ENCODE data around the gene SMIM26.

Gene SMIM26

DNA sequence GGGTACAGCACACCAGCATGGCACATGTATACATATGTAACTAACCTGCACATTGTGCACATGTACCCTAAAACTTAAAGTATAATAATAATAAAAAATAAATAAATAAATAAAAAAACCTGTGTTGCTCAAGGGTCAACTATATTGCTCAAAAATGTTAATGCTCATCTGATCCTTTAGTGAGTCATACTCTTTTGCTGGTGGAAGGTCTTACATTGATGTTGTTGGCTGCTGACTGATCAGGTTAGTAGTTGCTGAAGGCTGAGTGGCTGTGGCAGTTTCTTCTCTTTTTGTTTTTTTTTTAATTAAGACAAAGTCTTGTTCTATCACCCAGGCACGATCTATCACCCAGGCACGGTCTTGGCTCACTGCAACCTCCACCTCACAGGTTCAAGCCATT lies 29.6 kb upstream of the SMIM26 start:
- H3K9ac ChIP-seq (ENCODE audit: low read length), result no peak overlapping the region
- no peaks in the 10 kb centered on the region for H3K79me1 ChIP-seq (ENCODE audit: low read length)
- peaks cover 6% of the 10 kb centered on the region for H3K36me3 ChIP-seq (ENCODE audit: control insufficient read depth, insufficient read depth, low read length)
- no peak overlapping the region for H3K23ac ChIP-seq (ENCODE audit: low read length)
- H3K18ac ChIP-seq (ENCODE audit: low read length), result no peak overlapping the region
- no peak overlapping the region for H3K4me3 ChIP-seq (ENCODE audit: low read length)
- H3K79me2 ChIP-seq (ENCODE audit: control insufficient read depth, insufficient read depth, low read length), result no peaks in the 10 kb centered on the region
- no peak overlapping the region for H4K8ac ChIP-seq (ENCODE audit: low read depth, low read length)
- H2BK5ac ChIP-seq (ENCODE audit: low read length), result no peak overlapping the region
- H3K27me3 ChIP-seq (ENCODE audit: insufficient read depth, low read length, poor library complexity), result no peaks in the 10 kb centered on the region
- H3K27ac ChIP-seq (ENCODE audit: low read depth, low read length), result no peak overlapping the region
- H3K4me2 ChIP-seq (ENCODE audit: low read length), result no peak overlapping the region
- no CpG with 5 or more reads among the region's 2 CpGs for WGBS (ENCODE audit: extremely low coverage, insufficient coverage, low lambda C conversion rate)
- H3K4ac ChIP-seq (ENCODE audit: low read depth, low read length), result no peak overlapping the region
- no peak for DNase-seq
- no peak overlapping the region for H2BK15ac ChIP-seq (replicated peaks; ENCODE audit: low read depth)
- no peak overlapping the region for H2BK120ac ChIP-seq (ENCODE audit: low read depth, low read length)
- no peak overlapping the region for H3K56ac ChIP-seq (ENCODE audit: low read length)
- H3K4me1 ChIP-seq (ENCODE audit: control insufficient read depth, low read depth, low read length), result no peaks in the 10 kb centered on the region
- H2AK5ac ChIP-seq (ENCODE audit: low read length), result no peak overlapping the region
- no peak overlapping the region for H4K5ac ChIP-seq (ENCODE audit: low read length)

- Histone ChIP-seq H3K79me1 (ENCODE audit: low read length) (no peaks in the 10 kb centered on the region), H3K56ac (ENCODE audit: low read length) (no peak overlapping the region), H2AK5ac (ENCODE audit: low read length) (no peak overlapping the region), H3K4me3 (ENCODE audit: low read length) (no peak overlapping the region), H3K4ac (ENCODE audit: low read depth, low read length) (no peak overlapping the region), H2BK15ac (replicated peaks; ENCODE audit: low read depth) (no peak overlapping the region), H2BK120ac (ENCODE audit: low read depth, low read length) (no peak overlapping the region), H3K27me3 (ENCODE audit: insufficient read depth, low read length, poor library complexity) (no peaks in the 10 kb centered on the region), H3K79me2 (ENCODE audit: control insufficient read depth, insufficient read depth, low read length) (no peaks in the 10 kb centered on the region), H4K8ac (ENCODE audit: low read depth, low read length) (no peak overlapping the region), H3K4me1 (ENCODE audit: control insufficient read depth, low read depth, low read length) (no peaks in the 10 kb centered on the region), H4K5ac (ENCODE audit: low read length) (no peak overlapping the region), H2BK5ac (ENCODE audit: low read length) (no peak overlapping the region), H3K18ac (ENCODE audit: low read length) (no peak overlapping the region), H3K36me3 (ENCODE audit: control insufficient read depth, insufficient read depth, low read length) (peaks cover 2% of the 10 kb centered on the region), H3K9ac (ENCODE audit: low read length) (no peak overlapping the region), H3K23ac (ENCODE audit: low read length) (no peak overlapping the region), H3K27ac (ENCODE audit: low read depth, low read length) (no peak overlapping the region), H3K4me2 (ENCODE audit: low read length) (no peak overlapping the region)
- DNase-seq, result no peak
- no CpG with 5 or more reads among the region's 5 CpGs for WGBS (ENCODE audit: extremely low coverage, insufficient coverage, low lambda C conversion rate)
These were observed 25.5 kb upstream of the SMIM26 start for GRCh38 chr20:18541741-18542140.

DNA sequence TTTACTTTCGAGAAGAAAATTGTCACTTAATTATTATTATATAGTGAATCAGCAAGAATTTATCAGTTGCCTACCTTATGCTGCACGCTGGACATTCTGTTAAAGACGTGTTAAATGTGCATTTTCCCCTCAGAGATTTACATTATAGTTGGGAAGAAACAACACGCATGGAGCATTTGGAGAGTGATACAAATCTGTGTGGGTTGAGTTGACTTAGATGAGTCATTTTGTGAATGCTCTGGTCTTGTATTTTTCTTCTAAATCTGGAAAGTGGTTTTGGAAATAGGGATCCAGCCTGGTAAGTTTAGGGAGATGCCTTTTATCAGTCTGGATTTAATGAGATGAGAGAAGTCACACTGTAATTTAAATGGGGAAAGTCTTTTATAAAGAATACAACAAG lies 24.0 kb upstream of the SMIM26 start:
- Histone ChIP-seq H2BK5ac (ENCODE audit: low read length) (no peak overlapping the region), H2BK120ac (ENCODE audit: low read depth, low read length) (no peak overlapping the region), H3K9ac (ENCODE audit: low read length) (no peak overlapping the region), H3K36me3 (ENCODE audit: control insufficient read depth, insufficient read depth, low read length) (peaks cover 2% of the 10 kb centered on the region), H3K18ac (ENCODE audit: low read length) (no peak overlapping the region), H3K4ac (ENCODE audit: low read depth, low read length) (no peak overlapping the region), H3K56ac (ENCODE audit: low read length) (no peak overlapping the region), H3K27ac (ENCODE audit: low read depth, low read length) (no peak overlapping the region), H3K23ac (ENCODE audit: low read length) (no peak overlapping the region), H4K8ac (ENCODE audit: low read depth, low read length) (no peak overlapping the region), H3K79me2 (ENCODE audit: control insufficient read depth, insufficient read depth, low read length) (no peaks in the 10 kb centered on the region), H3K4me2 (ENCODE audit: low read length) (no peak overlapping the region), H3K27me3 (ENCODE audit: insufficient read depth, low read length, poor library complexity) (no peaks in the 10 kb centered on the region), H3K79me1 (ENCODE audit: low read length) (no peaks in the 10 kb centered on the region), H4K5ac (ENCODE audit: low read length) (no peak overlapping the region), H3K4me1 (ENCODE audit: control insufficient read depth, low read depth, low read length) (no peaks in the 10 kb centered on the region), H2BK15ac (replicated peaks; ENCODE audit: low read depth) (no peak overlapping the region), H2AK5ac (ENCODE audit: low read length) (no peak overlapping the region), H3K4me3 (ENCODE audit: low read length) (no peak overlapping the region)
- no CpG with 5 or more reads among the region's 4 CpGs for WGBS (ENCODE audit: extremely low coverage, insufficient coverage, low lambda C conversion rate)
- no peak for DNase-seq

GRCh38 chr20:18543932-18544331 lies 23.3 kb upstream of the SMIM26 start:
- no peak overlapping the region for H2BK15ac ChIP-seq (replicated peaks; ENCODE audit: low read depth)
- DNase-seq, result no peak
- H4K8ac ChIP-seq (ENCODE audit: low read depth, low read length), result no peak overlapping the region
- no peak overlapping the region for H3K4me2 ChIP-seq (ENCODE audit: low read length)
- H3K23ac ChIP-seq (ENCODE audit: low read length), result no peak overlapping the region
- no peaks in the 10 kb centered on the region for H3K79me1 ChIP-seq (ENCODE audit: low read length)
- WGBS (ENCODE audit: extremely low coverage, insufficient coverage, low lambda C conversion rate), result no CpG with 5 or more reads among the region's 7 CpGs
- H3K18ac ChIP-seq (ENCODE audit: low read length), result no peak overlapping the region
- no peak overlapping the region for H3K56ac ChIP-seq (ENCODE audit: low read length)
- no peak overlapping the region for H2AK5ac ChIP-seq (ENCODE audit: low read length)
- H3K36me3 ChIP-seq (ENCODE audit: control insufficient read depth, insufficient read depth, low read length), result peaks cover 4% of the 10 kb centered on the region
- H3K27me3 ChIP-seq (ENCODE audit: insufficient read depth, low read length, poor library complexity), result no peaks in the 10 kb centered on the region
- H2BK120ac ChIP-seq (ENCODE audit: low read depth, low read length), result no peak overlapping the region
- no peak overlapping the region for H3K4me3 ChIP-seq (ENCODE audit: low read length)
- no peak overlapping the region for H2BK5ac ChIP-seq (ENCODE audit: low read length)
- H3K9ac ChIP-seq (ENCODE audit: low read length), result no peak overlapping the region
- no peak overlapping the region for H3K4ac ChIP-seq (ENCODE audit: low read depth, low read length)
- no peaks in the 10 kb centered on the region for H3K4me1 ChIP-seq (ENCODE audit: control insufficient read depth, low read depth, low read length)
- no peaks in the 10 kb centered on the region for H3K79me2 ChIP-seq (ENCODE audit: control insufficient read depth, insufficient read depth, low read length)
- H3K27ac ChIP-seq (ENCODE audit: low read depth, low read length), result no peak overlapping the region
- no peak overlapping the region for H4K5ac ChIP-seq (ENCODE audit: low read length)

GRCh38 chr20:18545566-18545965 lies 21.7 kb upstream of the SMIM26 start:
- H2BK15ac ChIP-seq (replicated peaks; ENCODE audit: low read depth), result no peak overlapping the region
- H4K5ac ChIP-seq (ENCODE audit: low read length), result no peak overlapping the region
- no peak overlapping the region for H3K9ac ChIP-seq (ENCODE audit: low read length)
- no peak overlapping the region for H3K23ac ChIP-seq (ENCODE audit: low read length)
- H3K27me3 ChIP-seq (ENCODE audit: insufficient read depth, low read length, poor library complexity), result no peaks in the 10 kb centered on the region
- no peak overlapping the region for H3K4me2 ChIP-seq (ENCODE audit: low read length)
- H2BK120ac ChIP-seq (ENCODE audit: low read depth, low read length), result no peak overlapping the region
- no peak overlapping the region for H3K18ac ChIP-seq (ENCODE audit: low read length)
- WGBS (ENCODE audit: extremely low coverage, insufficient coverage, low lambda C conversion rate), result no CpG with 5 or more reads among the region's 1 CpG
- no peaks in the 10 kb centered on the region for H3K79me1 ChIP-seq (ENCODE audit: low read length)
- H3K36me3 ChIP-seq (ENCODE audit: control insufficient read depth, insufficient read depth, low read length), result peaks cover 4% of the 10 kb centered on the region
- H4K8ac ChIP-seq (ENCODE audit: low read depth, low read length), result no peak overlapping the region
- no peak overlapping the region for H2BK5ac ChIP-seq (ENCODE audit: low read length)
- H3K56ac ChIP-seq (ENCODE audit: low read length), result no peak overlapping the region
- no peak for DNase-seq
- no peak overlapping the region for H3K4me3 ChIP-seq (ENCODE audit: low read length)
- H3K4me1 ChIP-seq (ENCODE audit: control insufficient read depth, low read depth, low read length), result no peaks in the 10 kb centered on the region
- no peak overlapping the region for H2AK5ac ChIP-seq (ENCODE audit: low read length)
- no peak overlapping the region for H3K4ac ChIP-seq (ENCODE audit: low read depth, low read length)
- no peaks in the 10 kb centered on the region for H3K79me2 ChIP-seq (ENCODE audit: control insufficient read depth, insufficient read depth, low read length)
- no peak overlapping the region for H3K27ac ChIP-seq (ENCODE audit: low read depth, low read length)

GRCh38 chr20:18548465-18548864 lies 18.8 kb upstream of the SMIM26 start:
- H3K4me1 ChIP-seq (ENCODE audit: control insufficient read depth, low read depth, low read length), result no peaks in the 10 kb centered on the region

More at GRCh38 chr20:18548465-18548864, 18.8 kb upstream of the SMIM26 start:
- Histone ChIP-seq H3K4ac (ENCODE audit: low read depth, low read length) (no peak overlapping the region), H3K56ac (ENCODE audit: low read length) (no peak overlapping the region), H2BK5ac (ENCODE audit: low read length) (no peak overlapping the region), H3K23ac (ENCODE audit: low read length) (no peak overlapping the region), H3K9ac (ENCODE audit: low read length) (no peak overlapping the region), H4K8ac (ENCODE audit: low read depth, low read length) (no peak overlapping the region), H2AK5ac (ENCODE audit: low read length) (no peak overlapping the region), H3K36me3 (ENCODE audit: control insufficient read depth, insufficient read depth, low read length) (peaks cover 5% of the 10 kb centered on the region), H3K27me3 (ENCODE audit: insufficient read depth, low read length, poor library complexity) (no peaks in the 10 kb centered on the region), H4K5ac (ENCODE audit: low read length) (no peak overlapping the region), H2BK120ac (ENCODE audit: low read depth, low read length) (no peak overlapping the region), H3K79me1 (ENCODE audit: low read length) (no peaks in the 10 kb centered on the region), H3K4me3 (ENCODE audit: low read length) (no peak overlapping the region), H3K79me2 (ENCODE audit: control insufficient read depth, insufficient read depth, low read length) (no peaks in the 10 kb centered on the region), H3K4me2 (ENCODE audit: low read length) (no peak overlapping the region), H2BK15ac (replicated peaks; ENCODE audit: low read depth) (no peak overlapping the region), H3K27ac (ENCODE audit: low read depth, low read length) (no peak overlapping the region), H3K18ac (ENCODE audit: low read length) (no peak overlapping the region)
- WGBS (ENCODE audit: extremely low coverage, insufficient coverage, low lambda C conversion rate), result no CpG with 5 or more reads among the region's 3 CpGs
- DNase-seq, result no peak
